WTC11 (cell line): ENCODE data around the gene CLSTN2.

Source experiments
- CTCF ChIP-seq: fragments of 200-600 bp; IDR thresholded peaks from 2 replicates; pipeline ENCODE4 v1.8.0; 2022; ENCODE audit warnings: antibody characterized with exemption
- E2F1 ChIP-seq: sonication (generic); formaldehyde crosslinking; IDR thresholded peaks from 2 replicates; pipeline ENCODE4 v1.8.0; 2022; ENCODE audit warnings: mild to moderate bottlenecking, missing genetic modification reagents
- FOXK1 ChIP-seq: sonication (generic); formaldehyde crosslinking; IDR thresholded peaks from 2 replicates; pipeline ENCODE4 v1.8.0; 2022; ENCODE audit warnings: mild to moderate bottlenecking, moderate library complexity, missing genetic modification reagents
- NR3C1 ChIP-seq: sonication (generic); formaldehyde crosslinking; conservative IDR thresholded peaks from 2 replicates; pipeline ENCODE4 v1.8.1; 2023; ENCODE audit warnings: low read depth, mild to moderate bottlenecking, missing genetic modification reagents
- USF1 ChIP-seq: sonication (generic); formaldehyde crosslinking; IDR thresholded peaks from 2 replicates; pipeline ENCODE4 v1.8.0; 2022; ENCODE audit warnings: mild to moderate bottlenecking, missing genetic modification reagents

GRCh38 chr3:140292684-140293083, 357.7 kb downstream of the CLSTN2 start:
- TF ChIP-seq E2F1 (CRISPR knock-in tag) (no peak), FOXK1 (no peak), USF1 (CRISPR knock-in tag) (no peak), CTCF (no peak), NR3C1 (no peak)
